Mucosa of descending colon (tissue), 3 donors: ENCODE data around the gene NR3C2. TPM values are rescaled to one million over a fixed set of nuclear protein-coding genes. Genes with fewer than 3 reads are reported as not detected.

Experiments used
- ATAC-seq: fragments of 200-7000 bp; cut with Tn5 transposase; one replicate; pipeline ENCODE4 v1.9.1; 2020; ENCODE audit warnings: mild to moderate bottlenecking, moderate library complexity
- DNase-seq, 3 donors: peaks; one replicate each; pipeline ENCODE4 v3.0.0-alpha.2; 2020
- H3K36me3 ChIP-seq: fragments of 200-600 bp; one replicate; pipeline ENCODE4 v1.8.0; 2021; ENCODE audit warnings: low read depth, mild to moderate bottlenecking
- H3K4me1 ChIP-seq: fragments of 200-600 bp; one replicate; pipeline ENCODE4 v1.8.0; 2021; ENCODE audit warnings: low read depth, mild to moderate bottlenecking
- H3K4me3 ChIP-seq: fragments of 200-600 bp; one replicate; pipeline ENCODE4 v1.8.0; 2021; ENCODE audit warnings: mild to moderate bottlenecking
- H3K9me3 ChIP-seq: fragments of 200-600 bp; one replicate; pipeline ENCODE4 v1.8.0; 2021; ENCODE audit warnings: mild to moderate bottlenecking
- CTCF ChIP-seq: fragments of 200-600 bp; IDR thresholded peaks from one replicate; pipeline ENCODE4 v1.8.0; 2022; ENCODE audit warnings: antibody characterized with exemption, mild to moderate bottlenecking
- intact Hi-C, 2 donors: fragments of 100-400 bp; cut with DNase I in 1 of 2; cut with micrococcal nuclease in 1 of 2; formaldehyde crosslinking; loops; one replicate each; pipeline versions ENCODE4 v1.11.0 to v1.11.1; 2022; cut with DNase I, micrococcal nuclease
- total RNA-seq, 3 donors: library from RNA; stranded (reverse); fragmentation: NEBNext Ultra II Directional in 2 of 3; extraction: Animal tissue kit (Norgen Biotek cat#: 25700) in 2 of 3; gene quantifications; one replicate each; pipeline versions ENCODE4 v1.2.1 to v1.2.4, GENCODE V29; 2021 to 2023
- donor health status: DM: no; HTN: no; CAD: no; lungs with moderate emphysema.
- donor health status: DM: no; HTN: no; CAD: no.
- donor health status: DM: no; HTN: yes; CAD: no.

Gene NR3C2
- total RNA-seq, 3 donors from 2014 or later, result 86.5 to 205 (median 108) TPM

DNA sequence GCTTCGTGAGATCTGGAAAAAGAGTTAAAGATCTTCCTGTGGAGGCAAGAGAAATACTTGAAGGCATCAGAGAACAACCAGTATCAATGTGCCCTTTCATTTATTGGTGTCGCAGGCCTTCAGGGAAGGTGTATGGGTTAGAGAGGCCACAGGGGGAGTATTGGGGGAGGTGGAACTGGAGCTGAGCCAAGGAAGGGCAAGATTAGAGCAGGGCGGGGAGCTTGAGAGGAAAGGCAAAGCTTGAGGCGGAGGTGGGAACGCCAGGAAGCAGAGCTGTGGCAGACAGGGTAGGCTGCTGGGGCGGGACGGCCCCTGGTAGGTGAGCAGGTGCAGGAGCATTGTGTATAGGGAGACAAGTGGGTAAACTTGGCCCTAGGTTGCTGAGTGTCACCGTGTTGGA is 380.4 kb downstream of the NR3C2 start:
- no peaks in the 10 kb centered on the region for H3K4me1 ChIP-seq

DNA sequence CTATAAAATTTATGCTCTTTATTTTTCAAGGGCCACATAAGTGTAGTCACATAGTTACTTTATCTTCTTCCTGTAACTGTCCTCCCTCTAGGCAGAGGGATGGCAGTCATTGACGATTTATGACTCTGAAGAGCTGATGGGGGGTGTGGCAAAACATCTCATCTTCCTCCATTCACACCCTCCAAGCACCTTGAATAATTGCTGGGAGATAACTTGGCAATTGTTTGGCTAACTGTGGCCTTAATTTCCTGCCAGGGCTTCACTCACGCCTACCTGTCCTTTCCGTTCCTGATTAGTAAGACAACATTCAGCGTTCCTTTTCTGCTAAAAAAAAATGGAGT is 381.1 kb downstream of the NR3C2 start:
- no peak for TF ChIP-seq CTCF
- ATAC-seq, result peak; percentile 36
- Histone ChIP-seq H3K36me3 (no peaks in the 10 kb centered on the region), H3K4me1 (no peaks in the 10 kb centered on the region), H3K4me3 (no peak overlapping the region), H3K9me3 (no peaks in the 10 kb centered on the region)
- intact Hi-C loops, result no loop called here
- no peak for DNase-seq

More for the DNA sequence above, 380.4 kb downstream of the NR3C2 start:
- Histone ChIP-seq H3K36me3 (no peaks in the 10 kb centered on the region), H3K9me3 (no peaks in the 10 kb centered on the region), H3K4me3 (no peak overlapping the region)
- DNase-seq, result peak; percentile 24 to 66 (median 48)
- intact Hi-C loops, result no loop called here
- ATAC-seq, result peak; percentile 73
- TF ChIP-seq CTCF, result no peak

DNA sequence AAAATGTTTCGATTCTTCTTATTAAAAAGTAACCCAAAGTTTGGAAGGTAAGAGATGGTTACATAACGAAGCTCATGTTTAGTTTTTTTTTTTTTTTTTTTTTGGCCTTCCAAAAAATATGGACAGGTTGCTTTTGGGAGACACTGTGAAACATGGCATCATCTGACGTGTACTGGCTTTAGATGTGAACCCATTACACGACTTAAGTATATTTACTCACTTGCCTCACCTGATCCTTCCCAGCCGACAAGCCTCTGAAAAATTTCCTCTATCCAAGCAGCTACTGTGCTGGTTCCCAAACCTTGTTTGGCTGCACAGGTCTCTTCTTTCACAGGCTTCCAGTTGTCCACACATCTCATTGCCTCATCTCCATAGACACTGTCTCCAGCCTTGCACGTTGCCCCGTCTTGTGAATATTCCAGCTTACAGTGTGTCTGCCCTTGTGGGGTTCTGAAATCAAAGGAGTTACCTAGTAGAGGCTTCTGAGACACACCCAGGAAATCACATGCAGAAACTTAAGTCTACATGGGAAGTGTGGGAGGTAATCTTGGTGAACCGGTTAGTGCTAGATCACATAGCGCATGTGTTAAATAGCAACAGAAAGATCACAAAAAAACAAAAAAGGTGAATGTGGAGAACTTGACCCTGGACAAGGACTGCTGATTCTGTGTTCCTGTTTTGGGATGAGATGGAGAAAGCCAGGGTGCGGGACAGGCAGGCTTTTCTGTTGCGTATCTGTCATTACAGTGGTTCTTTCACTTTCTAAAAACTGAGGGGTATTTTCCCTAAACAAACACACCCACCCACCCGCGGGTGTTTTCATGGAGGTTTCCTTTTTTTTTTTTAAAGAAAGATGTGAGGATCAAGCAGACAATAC is 381.7 kb downstream of the NR3C2 start:
- Histone ChIP-seq H3K4me3 (no peak overlapping the region), H3K4me1 (no peaks in the 10 kb centered on the region), H3K36me3 (no peaks in the 10 kb centered on the region), H3K9me3 (no peaks in the 10 kb centered on the region)
- peak; percentile 70 for ATAC-seq
- peak in 1 of 3 donors; percentile 34 for DNase-seq
- TF ChIP-seq CTCF, result no peak
- intact Hi-C loops, result no loop called here

DNA sequence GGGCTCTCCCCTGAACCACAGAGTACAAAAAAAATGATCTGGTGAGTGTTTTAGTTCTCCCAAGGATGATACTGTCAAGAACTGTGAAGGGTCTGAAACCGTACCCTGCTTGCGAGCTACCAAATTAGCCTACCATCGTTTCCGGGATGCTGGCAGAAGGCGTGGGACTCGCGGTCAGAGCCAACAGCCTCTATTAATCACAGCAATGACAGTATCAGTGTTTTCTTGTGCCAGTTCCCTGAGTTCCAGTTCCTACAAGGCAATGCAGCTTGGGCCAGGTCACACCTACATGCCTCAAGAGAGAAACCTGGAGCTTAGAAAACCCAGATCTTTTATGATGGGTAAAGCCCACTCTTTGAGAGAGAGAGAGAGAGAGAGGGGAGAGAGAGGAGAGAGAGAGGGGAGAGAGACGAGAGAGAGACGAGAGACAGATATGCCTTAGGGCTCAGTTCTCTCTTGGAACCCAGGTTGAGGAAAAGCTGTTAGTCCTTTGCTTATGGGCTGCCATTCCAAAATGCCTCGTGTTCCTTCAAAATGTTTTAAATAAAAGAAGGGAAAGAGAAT is 382.5 kb downstream of the NR3C2 start:
- intact Hi-C loops, result no loop called here
- Histone ChIP-seq H3K4me3 (no peak overlapping the region), H3K9me3 (no peaks in the 10 kb centered on the region), H3K36me3 (no peaks in the 10 kb centered on the region), H3K4me1 (no peaks in the 10 kb centered on the region)
- no peak for TF ChIP-seq CTCF
- ATAC-seq (no peak), DNase-seq (no peak)

DNA sequence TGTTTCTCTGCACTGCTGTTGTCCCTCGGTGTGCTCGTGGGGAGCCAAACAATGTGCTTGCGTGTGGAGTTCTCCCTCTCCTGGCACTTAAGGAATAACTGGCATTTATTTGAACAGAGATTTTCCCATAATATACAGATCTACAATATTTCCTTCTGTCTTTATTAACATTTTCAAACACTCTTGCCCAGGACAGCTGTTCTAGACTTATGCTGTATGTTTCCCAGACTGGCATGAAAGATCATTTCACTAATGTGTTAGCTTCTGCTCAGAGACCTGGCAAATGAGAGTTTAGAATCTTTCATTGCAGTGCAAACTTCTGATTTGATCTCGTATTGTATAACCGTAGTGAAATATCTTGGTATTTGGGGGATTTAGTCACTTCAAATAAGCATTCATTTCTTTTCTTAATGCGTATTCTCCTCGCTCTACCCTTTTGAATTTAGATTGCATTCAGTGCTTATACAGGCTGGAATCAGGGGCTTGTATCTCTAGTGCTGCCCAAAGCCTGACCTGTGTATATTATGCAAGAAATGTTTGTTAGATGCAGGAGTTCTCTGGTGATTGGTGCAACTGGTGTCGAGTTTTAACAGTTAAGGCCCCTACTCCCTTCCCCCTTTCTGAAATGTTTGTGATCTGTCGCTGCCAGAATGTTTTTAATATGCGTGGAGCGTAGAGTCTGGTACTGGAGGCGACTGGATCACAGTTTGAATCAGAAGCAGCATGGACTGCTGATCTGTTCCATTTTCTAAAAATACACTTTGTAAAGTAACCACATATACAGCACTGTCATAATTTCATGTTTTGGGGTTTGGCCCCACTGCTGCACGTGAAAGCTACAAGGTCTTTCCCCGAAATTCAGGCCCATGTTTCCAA is 384.0 kb downstream of the NR3C2 start:
- intact Hi-C loops, result no loop called here
- Histone ChIP-seq H3K9me3 (no peaks in the 10 kb centered on the region), H3K4me3 (no peak overlapping the region), H3K36me3 (no peaks in the 10 kb centered on the region), H3K4me1 (peaks cover 5% of the 10 kb centered on the region)
- no peak for TF ChIP-seq CTCF
- ATAC-seq (no peak), DNase-seq (no peak)
